ENCODE measurements around the gene ARSG. TPM values are rescaled to one million over a fixed set of nuclear protein-coding genes. Genes with fewer than 3 reads are reported as not detected.
A peak's percentile ranks its signal among the peaks of the same experiment; 100 is the strongest.
"Not testable (repeated sequence)": the region's sequence is repeated elsewhere in the genome, so short reads cannot be mapped to it uniquely, and the experiment has no call there.

Gene ARSG
- total and polyA plus RNA-seq, 2 of the 13 experiments (the other 11 are each of a cell fraction or from before 2014, with no cell fraction given) = 3.7 to 15.2 TPM

GRCh38 chr17:68413597-68414560, 122.6 kb downstream of the ARSG start:
- H3K79me2 ChIP-seq (ENCODE audit: insufficient read depth, low read length); in situ Hi-C loops (cut with HindIII; ENCODE audit: extremely low pct_ligation_motif_present, low pct_unique_long_range_greater_than_20kb); CTCF ChIA-PET (ENCODE audit: low intra/inter-chr PET ratio, low total read pairs); DNase-seq (ENCODE audit: low spot score); H3K27ac ChIP-seq (ENCODE audit: extremely low read length, insufficient read depth, low read length); H3K9me3 ChIP-seq (ENCODE audit: low read length); FAIRE-seq; intact Hi-C loops (cut with micrococcal nuclease; ENCODE audit: unreplicated experiment); H3K36me3 ChIP-seq (replicated peaks in 1 of 2; ENCODE audit: control insufficient read depth in 1 of 2, insufficient read depth in 2 of 2, low read length in 2 of 2); H2AFZ ChIP-seq (ENCODE audit: low read length); H3K27me3 ChIP-seq (ENCODE audit: control insufficient read depth in 1 of 2, insufficient read depth in 2 of 2, low read length in 2 of 2); H4K20me1 ChIP-seq (ENCODE audit: insufficient read depth, low read length); TF ChIP-seq NR2F6, SOX6 (IDR thresholded peaks at IDR 0.05): not testable (repeated sequence)
- 12% methylated on average over 10 of the region's 34 CpGs for WGBS (ENCODE audit: low lambda C conversion rate)
- H3K4me2 ChIP-seq (ENCODE audit: low read depth, low read length) = peak overlapping the region; percentile 77
- peak overlapping the region; percentile 18 to 60 (median 59); a peak in 5 of 6 replicates for H3K4me3 ChIP-seq (replicated peaks in 1 of 3; ENCODE audit: insufficient read depth in 1 of 3, low read depth in 2 of 3, low read length in 3 of 3)
- POLR2A ChIA-PET = interaction anchor here (1.1 to 1.5 kb wide), 7 partner anchors 15 to 167 kb away, joined by 3 to 7 read pairs (median 6); partner anchors contain the start of genes AMZ2, ARSG and SLC16A6
- peak; percentile 51 for ATAC-seq
- TSS peak; percentile 60 for BruUV-seq (replicated peaks)
- peaks cover 15% of the 10 kb centered on the region for H3K4me1 ChIP-seq (ENCODE audit: insufficient read depth, low read length)
- H3K9ac ChIP-seq (ENCODE audit: insufficient read depth, low read depth, low read length) = 0 out of 2 replicates have a peak overlapping the region, but pooled peaks have one; percentile 8
- TF ChIP-seq IKZF5 (CRISPR knock-in tag; IDR thresholded peaks at IDR 0.05) (peak; percentile 21; the same call in 1 of the 2 replicates), PHF8 (CRISPR knock-in tag; IDR thresholded peaks at IDR 0.05) (peak; percentile 47; the same call in 1 of the 2 replicates), KAT8 (CRISPR knock-in tag; IDR thresholded peaks at IDR 0.05) (peak; percentile 35; the same call in 1 of the 2 replicates), HOXA3 (CRISPR knock-in tag; IDR thresholded peaks at IDR 0.05) (peak; percentile 37; the same call in 1 of the 2 replicates), ZNF18 (CRISPR knock-in tag; IDR thresholded peaks at IDR 0.05; ENCODE audit: insufficient replicate concordance) (peak; percentile 30), NR2F6 (CRISPR knock-in tag; IDR thresholded peaks at IDR 0.05) (peak; percentile 49; the same call in 1 of the 2 replicates), KDM2A (CRISPR knock-in tag; IDR thresholded peaks at IDR 0.05; ENCODE audit: borderline replicate concordance, low read depth) (peak; percentile 46; the same call in 1 of the 2 replicates), NFKB2 (CRISPR knock-in tag; IDR thresholded peaks at IDR 0.05; ENCODE audit: borderline replicate concordance) (peak; percentile 71; the same call in 1 of the 2 replicates), ZNF777 (CRISPR knock-in tag; IDR thresholded peaks at IDR 0.05) (peak; percentile 30; the same call in 1 of the 2 replicates), ZMAT3 (CRISPR knock-in tag; conservative IDR thresholded peaks at IDR 0.05) (peak; percentile 69; the same call in 1 of the 2 replicates), SOX6 (CRISPR knock-in tag; IDR thresholded peaks at IDR 0.05) (peak; percentile 36; the same call in 1 of the 2 replicates), MYC (CRISPR knock-in tag; IDR thresholded peaks at IDR 0.05; ENCODE audit: borderline replicate concordance) (peak; percentile 40; the same call in 1 of the 2 replicates), ZNF792 (CRISPR knock-in tag; IDR thresholded peaks at IDR 0.05) (peak; percentile 55; the same call in 1 of the 2 replicates), SKI (IDR thresholded peaks at IDR 0.05; ENCODE audit: partially characterized antibody) (peak; percentile 71), RAD21 (CRISPR knock-in tag; IDR thresholded peaks at IDR 0.05) (peak; percentile 28; the same call in 1 of the 2 replicates), GATAD2A (CRISPR knock-in tag; IDR thresholded peaks at IDR 0.05) (peak; percentile 56; the same call in 1 of the 2 replicates), ZNF292 (CRISPR knock-in tag; IDR thresholded peaks at IDR 0.05; ENCODE audit: borderline replicate concordance, low read depth) (peak; percentile 66; the same call in 1 of the 2 replicates), HMGXB4 (CRISPR knock-in tag; IDR thresholded peaks at IDR 0.05; ENCODE audit: borderline replicate concordance in 1 of 2, low read depth in 1 of 2) (0 out of 4 replicates have a peak, but pooled peaks of 1 of the 2 experiments have one; percentile 42)
